Caco-2 (cell line): Measurements from ENCODE around the gene ANP32A. TPM values are rescaled to one million over a fixed set of nuclear protein-coding genes. Genes with fewer than 3 reads are reported as not detected.

ENCODE experiments used
- BruUV-seq: library from RNA; stranded (reverse); fragments of 400-500 nt; replicated peaks from 2 replicates; lab custom pipeline; 2021; lab: Mats Ljungman, UMichigan
- CTCF ChIA-PET: fragments of 300-600 bp; sonication (Branson Sonifier 250); formaldehyde crosslinking; loops from one replicate; lab custom pipeline; 2022; ENCODE audit warnings: antibody characterized with exemption; lab: Charles Lee
- POLR2A ChIA-PET: fragments of 300-600 bp; sonication (Branson Sonifier 250); formaldehyde crosslinking; loops from one replicate; lab custom pipeline; 2022; ENCODE audit warnings: antibody characterized with exemption; lab: Charles Lee
- DNase-seq, 2 experiments: peaks; one replicate each; pipeline versions ENCODE4 v3.0.0 to v3.0.0-alpha.2; 2020 to 2022
- H3K27me3 ChIP-seq: replicated peaks from 2 replicates; pipeline ENCODE4 v1.6.0; 2011; ENCODE audit warnings: low read length; ENCODE audit not compliant: control insufficient read depth, insufficient read depth
- H3K36me3 ChIP-seq: 2 replicates; pipeline ENCODE4 v1.5.1; 2011; ENCODE audit warnings: low read length; ENCODE audit not compliant: control insufficient read depth, insufficient read depth
- H3K4me1 ChIP-seq: fragments of 250-450 bp; sonication (Bioruptor Pico); 2 replicates; pipeline ENCODE4 v1.5.1; 2020; ENCODE audit warnings: mild to moderate bottlenecking
- H3K4me3 ChIP-seq: 2 replicates; pipeline ENCODE4 v1.5.1; 2011; ENCODE audit warnings: low read depth, mild to moderate bottlenecking, control low read depth, low read length
- H3K9me3 ChIP-seq: fragments of 250-450 bp; sonication (Bioruptor Pico); 2 replicates; pipeline ENCODE4 v1.5.1; 2020; ENCODE audit warnings: mild to moderate bottlenecking, moderate library complexity
- H3K27ac Mint-ChIP-seq: one replicate; pipeline ENCODE4 v1.8.0; 2022; ENCODE audit warnings: mixed read lengths; ENCODE audit not compliant: unreplicated experiment
- H3K27me3 Mint-ChIP-seq: one replicate; pipeline ENCODE4 v1.8.0; 2022; ENCODE audit warnings: mixed read lengths; ENCODE audit not compliant: insufficient read depth, unreplicated experiment
- H3K36me3 Mint-ChIP-seq: one replicate; pipeline ENCODE4 v1.8.0; 2022; ENCODE audit warnings: mild to moderate bottlenecking, mixed read lengths; ENCODE audit not compliant: insufficient read depth, unreplicated experiment
- H3K4me1 Mint-ChIP-seq: one replicate; pipeline ENCODE4 v1.8.0; 2022; ENCODE audit warnings: low read depth, mixed read lengths; ENCODE audit not compliant: unreplicated experiment
- H3K4me3 Mint-ChIP-seq: one replicate; pipeline ENCODE4 v1.8.0; 2022; ENCODE audit warnings: mild to moderate bottlenecking, moderate library complexity, mixed read lengths; ENCODE audit not compliant: unreplicated experiment
- H3K9me3 Mint-ChIP-seq: one replicate; pipeline ENCODE4 v1.8.0; 2022; ENCODE audit warnings: mixed read lengths; ENCODE audit not compliant: unreplicated experiment
- intact Hi-C: fragments of 100-400 bp; cut with micrococcal nuclease; formaldehyde crosslinking; loops from one replicate; pipeline ENCODE4 v1.10.0; 2022; ENCODE audit not compliant: unreplicated experiment
- total RNA-seq: library from RNA; stranded (reverse); gene quantifications from 2 replicates; pipeline ENCODE4 v1.2.3, GENCODE V29; 2022
- TF ChIP-seq, protein P1 (sequence below), 2 experiments: fragments of 200-600 bp in 1 of 2; IDR thresholded peaks; 1 replicate in 1 of 2; 2 replicates in 1 of 2; pipeline versions ENCODE4 v1.5.1 to v1.8.0; 2011 to 2022; ENCODE audit warnings: antibody characterized with exemption in 1 of 2, control low read depth in 1 of 2, inconsistent platforms in 1 of 2, low read depth in 1 of 2, low read length in 1 of 2, mild to moderate bottlenecking in 1 of 2, moderate library complexity in 1 of 2; ENCODE audit not compliant: insufficient read depth in 1 of 2, severe bottlenecking in 1 of 2, unreplicated experiment in 1 of 2

ANP32A gene
- total RNA-seq, 1 experiment from 2014 or later, result 169 TPM

DNA sequence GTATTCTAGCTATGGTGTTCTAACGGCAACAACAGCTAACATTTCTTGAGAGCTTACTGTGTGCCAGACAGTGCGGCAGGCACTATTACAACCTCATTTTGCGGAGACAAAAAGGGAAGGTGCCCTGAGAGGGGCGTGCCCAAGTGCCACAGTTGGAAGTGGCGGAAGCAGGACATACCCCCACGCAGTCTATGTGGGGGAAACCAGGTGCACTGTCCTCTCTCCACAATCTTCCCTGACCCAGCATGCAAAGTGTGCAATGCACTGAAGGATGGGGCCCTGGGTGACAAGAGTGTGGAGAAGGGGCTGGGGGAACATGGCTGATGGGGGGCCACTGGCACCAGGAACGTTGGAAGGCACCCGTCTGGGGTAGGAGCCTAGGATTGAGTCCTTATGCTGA lies 8.6 kb downstream of the ANP32A start:
- Histone ChIP-seq H3K27me3 (no peaks in the 10 kb centered on the region), H3K4me1 (peaks cover 28% of the 10 kb centered on the region), H3K4me3 (no peak overlapping the region), H3K9me3 (no peaks in the 10 kb centered on the region), H3K36me3 (no peaks in the 10 kb centered on the region)
- Mint-ChIP-seq H3K9me3 (no peaks in the 10 kb centered on the region), H3K36me3 (peaks cover 53% of the 10 kb centered on the region), H3K4me3 (no peak overlapping the region), H3K27ac (peak overlapping the region; percentile 38), H3K27me3 (no peaks in the 10 kb centered on the region), H3K4me1 (peaks cover 33% of the 10 kb centered on the region)
- no peak for DNase-seq
- BruUV-seq, result no TSS peak
- TF ChIP-seq, protein P1, sequence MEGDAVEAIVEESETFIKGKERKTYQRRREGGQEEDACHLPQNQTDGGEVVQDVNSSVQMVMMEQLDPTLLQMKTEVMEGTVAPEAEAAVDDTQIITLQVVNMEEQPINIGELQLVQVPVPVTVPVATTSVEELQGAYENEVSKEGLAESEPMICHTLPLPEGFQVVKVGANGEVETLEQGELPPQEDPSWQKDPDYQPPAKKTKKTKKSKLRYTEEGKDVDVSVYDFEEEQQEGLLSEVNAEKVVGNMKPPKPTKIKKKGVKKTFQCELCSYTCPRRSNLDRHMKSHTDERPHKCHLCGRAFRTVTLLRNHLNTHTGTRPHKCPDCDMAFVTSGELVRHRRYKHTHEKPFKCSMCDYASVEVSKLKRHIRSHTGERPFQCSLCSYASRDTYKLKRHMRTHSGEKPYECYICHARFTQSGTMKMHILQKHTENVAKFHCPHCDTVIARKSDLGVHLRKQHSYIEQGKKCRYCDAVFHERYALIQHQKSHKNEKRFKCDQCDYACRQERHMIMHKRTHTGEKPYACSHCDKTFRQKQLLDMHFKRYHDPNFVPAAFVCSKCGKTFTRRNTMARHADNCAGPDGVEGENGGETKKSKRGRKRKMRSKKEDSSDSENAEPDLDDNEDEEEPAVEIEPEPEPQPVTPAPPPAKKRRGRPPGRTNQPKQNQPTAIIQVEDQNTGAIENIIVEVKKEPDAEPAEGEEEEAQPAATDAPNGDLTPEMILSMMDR (IDR thresholded peaks at IDR 0.05; ENCODE audit: insufficient read depth in 1 of 2, low read depth in 1 of 2, low read length in 1 of 2, severe bottlenecking in 1 of 2, unreplicated experiment in 1 of 2), result no peak
- ChIA-PET CTCF (no interaction called here), POLR2A (no interaction called here)
- intact Hi-C loops, result no loop called here

DNA sequence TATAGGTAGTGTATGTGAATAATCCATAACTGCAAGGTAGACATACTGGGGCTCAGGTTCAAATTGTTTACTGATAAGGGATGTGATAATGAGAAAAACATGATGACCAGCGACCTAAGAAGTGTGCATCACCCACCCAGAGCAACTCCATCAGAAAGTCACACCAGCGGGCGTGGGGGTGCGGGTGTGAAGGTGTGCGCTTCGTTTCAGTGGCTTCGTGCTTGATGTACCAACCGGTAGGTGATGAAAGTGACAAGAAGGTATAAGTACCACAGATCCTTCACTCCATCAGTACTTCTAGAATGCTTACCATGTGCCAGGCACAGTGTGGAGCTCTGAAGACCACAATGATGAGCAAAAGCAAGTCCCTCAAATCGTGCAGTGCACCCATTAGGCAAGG lies 11.2 kb downstream of the ANP32A start:
- POLR2A ChIA-PET, result no interaction called here
- H3K4me3 ChIP-seq, result no peak overlapping the region
- Mint-ChIP-seq H3K9me3 (no peaks in the 10 kb centered on the region), H3K27me3 (no peaks in the 10 kb centered on the region), H3K36me3 (peaks cover 47% of the 10 kb centered on the region), H3K4me3 (no peak overlapping the region), H3K27ac (no peak overlapping the region), H3K4me1 (peaks cover 27% of the 10 kb centered on the region)
- BruUV-seq, result no TSS peak
- TF ChIP-seq, protein P1 (IDR thresholded peaks at IDR 0.05; ENCODE audit: insufficient read depth in 1 of 2, low read depth in 1 of 2, low read length in 1 of 2, severe bottlenecking in 1 of 2, unreplicated experiment in 1 of 2), result no peak
- H3K36me3 ChIP-seq, result no peaks in the 10 kb centered on the region
- H3K27me3 ChIP-seq, result no peaks in the 10 kb centered on the region
- DNase-seq, result no peak
- CTCF ChIA-PET, result no interaction called here
- H3K9me3 ChIP-seq, result no peaks in the 10 kb centered on the region
- peaks cover 14% of the 10 kb centered on the region; the same call in 1 of the 2 replicates for H3K4me1 ChIP-seq
- intact Hi-C loops, result no loop called here

DNA sequence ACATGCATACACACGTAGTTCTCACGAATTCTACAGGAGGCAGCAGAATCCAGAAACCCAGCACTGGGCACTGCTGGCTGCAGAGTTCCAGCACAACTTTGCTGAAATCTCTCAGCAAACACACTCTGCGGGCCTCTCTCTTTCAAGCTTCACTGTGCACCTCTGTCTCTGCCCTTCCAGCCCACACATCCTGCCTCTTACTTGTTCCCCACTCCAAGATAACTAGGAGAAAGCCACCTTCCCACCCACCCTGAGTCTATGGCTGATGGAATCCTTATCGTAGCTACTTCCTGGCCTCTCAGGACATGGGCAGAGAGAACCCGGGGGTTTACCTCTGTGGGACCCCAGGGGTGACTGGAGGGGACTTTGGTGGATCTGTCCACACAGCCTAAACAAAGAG lies 11.9 kb downstream of the ANP32A start:
- Mint-ChIP-seq H3K27me3 (no peaks in the 10 kb centered on the region), H3K36me3 (peaks cover 46% of the 10 kb centered on the region), H3K4me3 (no peak overlapping the region), H3K27ac (peak overlapping the region; percentile 31), H3K4me1 (peaks cover 27% of the 10 kb centered on the region), H3K9me3 (no peaks in the 10 kb centered on the region)
- ChIA-PET POLR2A (no interaction called here), CTCF (no interaction called here)
- intact Hi-C loops, result no loop called here
- Histone ChIP-seq H3K4me1 (peaks cover 14% of the 10 kb centered on the region; the same call in 1 of the 2 replicates), H3K9me3 (no peaks in the 10 kb centered on the region), H3K36me3 (no peaks in the 10 kb centered on the region), H3K27me3 (no peaks in the 10 kb centered on the region), H3K4me3 (no peak overlapping the region)
- TF ChIP-seq, protein P1 (IDR thresholded peaks at IDR 0.05; ENCODE audit: insufficient read depth in 1 of 2, low read depth in 1 of 2, low read length in 1 of 2, severe bottlenecking in 1 of 2, unreplicated experiment in 1 of 2), result no peak
- no peak for DNase-seq
- no TSS peak for BruUV-seq
